Hepatocyte (in vitro differentiated cells): ENCODE measurements around the gene S100P. TPM values are rescaled to one million over a fixed set of nuclear protein-coding genes. Genes with fewer than 3 reads are reported as not detected.

Source experiments
- DNase-seq: peaks from one replicate; pipeline ENCODE4 v3.0.0-alpha.2; 2016; ENCODE audit warnings: low spot score
- H2AFZ ChIP-seq: fragments of 200-600 bp; sonication (generic); 2 replicates; pipeline ENCODE4 v1.6.0; 2016; ENCODE audit warnings: antibody characterized with exemption, mild to moderate bottlenecking
- H3K27ac ChIP-seq: fragments of 200-600 bp; sonication (generic); 2 replicates; pipeline ENCODE4 v1.5.1; 2016; ENCODE audit warnings: mild to moderate bottlenecking
- H3K27me3 ChIP-seq: fragments of 200-600 bp; sonication (generic); 2 replicates; pipeline ENCODE4 v1.6.1; 2016
- H3K36me3 ChIP-seq: fragments of 200-600 bp; sonication (generic); replicated peaks from 2 replicates; pipeline ENCODE4 v1.5.1; 2016; ENCODE audit warnings: low read depth; ENCODE audit not compliant: insufficient read depth
- H3K4me1 ChIP-seq: fragments of 200-600 bp; sonication (generic); 2 replicates; pipeline ENCODE4 v1.5.1; 2016; ENCODE audit warnings: mild to moderate bottlenecking, moderate library complexity; ENCODE audit not compliant: insufficient read depth
- H3K4me2 ChIP-seq: fragments of 200-600 bp; sonication (generic); 2 replicates; pipeline ENCODE4 v1.6.0; 2016
- H3K4me3 ChIP-seq: fragments of 200-600 bp; sonication (generic); 2 replicates; pipeline ENCODE4 v1.5.1; 2016; ENCODE audit warnings: mild to moderate bottlenecking
- H3K79me2 ChIP-seq: fragments of 200-600 bp; sonication (generic); 2 replicates; pipeline ENCODE4 v1.6.0; 2017; ENCODE audit warnings: mild to moderate bottlenecking
- H3K9me2 ChIP-seq: fragments of 200-600 bp; sonication (generic); replicated peaks from 2 replicates; pipeline ENCODE4 v1.6.0; 2017; ENCODE audit warnings: mild to moderate bottlenecking; ENCODE audit not compliant: insufficient read depth
- H3K9me3 ChIP-seq: fragments of 200-600 bp; sonication (generic); 2 replicates; pipeline ENCODE4 v1.5.1; 2016; ENCODE audit warnings: low read depth, mild to moderate bottlenecking
- H4K20me1 ChIP-seq: fragments of 200-600 bp; sonication (generic); 2 replicates; pipeline ENCODE4 v1.6.0; 2016; ENCODE audit warnings: mild to moderate bottlenecking; ENCODE audit not compliant: insufficient read depth, poor library complexity, severe bottlenecking
- CTCF ChIP-seq: fragments of 200-600 bp; sonication (generic); IDR thresholded peaks from 2 replicates; pipeline ENCODE4 v1.5.1; 2016; ENCODE audit warnings: antibody characterized with exemption, mild to moderate bottlenecking; ENCODE audit not compliant: poor library complexity
- EZH2 ChIP-seq: fragments of 200-600 bp; sonication (generic); IDR thresholded peaks from 2 replicates; pipeline ENCODE4 v1.6.1; 2016; ENCODE audit warnings: antibody characterized with exemption, mild to moderate bottlenecking, borderline replicate concordance
- EZH2phosphoT487 ChIP-seq: fragments of 200-600 bp; sonication (generic); IDR thresholded peaks from one replicate; pipeline ENCODE4 v1.6.1; 2018; ENCODE audit warnings: antibody characterized with exemption, mild to moderate bottlenecking, low read depth, moderate library complexity; ENCODE audit not compliant: unreplicated experiment, severe bottlenecking
- WGBS: methylation state at CpG from one replicate; pipeline ENCODE4 v1.1.6; 2016; ENCODE audit warnings: low lambda C conversion rate; ENCODE audit errors: missing lambda C conversion rate; 5-methylcytosine and 5-hydroxymethylcytosine counted together
- polyA plus RNA-seq: library from polyadenylated mRNA; unstranded; fragments of >200 nt; fragmentation: Nextera tagmentation; extraction: Ambion mirVana; gene quantifications from 2 replicates; pipeline ENCODE4 v1.2.1, GENCODE V29; 2016
- total RNA-seq: library from RNA; depleted of rRNA; stranded (reverse); fragments of >200 nt; gene quantifications from 2 replicates; pipeline ENCODE4 v1.2.3, GENCODE V29; 2014

Gene S100P
- total and polyA plus RNA-seq, 2 experiments from 2014 or later, result 36.6 to 51.6 TPM

GRCh38 chr4:6731780-6732179, 38.1 kb downstream of the S100P start:
- WGBS, result 89% methylated on average over 6 of the region's 6 CpGs
- DNase-seq, result no peak
- Histone ChIP-seq H3K79me2 (no peaks in the 10 kb centered on the region), H3K36me3 (no peaks in the 10 kb centered on the region), H3K9me3 (no peaks in the 10 kb centered on the region), H2AFZ (no peak overlapping the region), H3K27me3 (no peaks in the 10 kb centered on the region), H3K9me2 (no peaks in the 10 kb centered on the region), H3K4me3 (no peak overlapping the region), H3K4me1 (peaks cover 8% of the 10 kb centered on the region), H3K27ac (no peak overlapping the region), H4K20me1 (no peaks in the 10 kb centered on the region), H3K4me2 (no peak overlapping the region)
- TF ChIP-seq EZH2, result no peak
- no peak for TF ChIP-seq EZH2phosphoT487
- no peak for TF ChIP-seq CTCF

GRCh38 chr4:6732441-6733357, 39.0 kb downstream of the S100P start:
- peak overlapping the region; percentile 0 for H3K4me2 ChIP-seq
- peak; percentile 84 for DNase-seq

GRCh38 chr4:6733358-6734164, 39.9 kb downstream of the S100P start:
- TF ChIP-seq EZH2phosphoT487 (no peak), EZH2 (no peak), CTCF (no peak)
- H3K36me3 ChIP-seq, result no peaks in the 10 kb centered on the region
- no peaks in the 10 kb centered on the region for H3K9me3 ChIP-seq
- no peaks in the 10 kb centered on the region for H4K20me1 ChIP-seq
- no peaks in the 10 kb centered on the region for H3K79me2 ChIP-seq
- no peak overlapping the region for H3K4me3 ChIP-seq
- no peaks in the 10 kb centered on the region for H3K9me2 ChIP-seq
- H3K4me2 ChIP-seq, result peak overlapping the region; percentile 0
- H2AFZ ChIP-seq, result no peak overlapping the region
- WGBS, result 75% methylated on average over 27 of the region's 27 CpGs
- H3K27ac ChIP-seq, result peak overlapping the region; percentile 69
- no peaks in the 10 kb centered on the region for H3K27me3 ChIP-seq
- peaks cover 8% of the 10 kb centered on the region for H3K4me1 ChIP-seq
- DNase-seq, result peak; percentile 61

More at GRCh38 chr4:6732441-6733357, 39.0 kb downstream of the S100P start:
- Histone ChIP-seq H3K9me3 (no peaks in the 10 kb centered on the region), H3K4me1 (peaks cover 8% of the 10 kb centered on the region), H3K4me3 (no peak overlapping the region), H3K9me2 (no peaks in the 10 kb centered on the region), H2AFZ (no peak overlapping the region), H4K20me1 (no peaks in the 10 kb centered on the region), H3K79me2 (no peaks in the 10 kb centered on the region), H3K27ac (peak overlapping the region; percentile 76), H3K27me3 (no peaks in the 10 kb centered on the region), H3K36me3 (no peaks in the 10 kb centered on the region)
- WGBS, result 71% methylated on average over 21 of the region's 21 CpGs
- TF ChIP-seq EZH2, result no peak
- no peak for TF ChIP-seq CTCF
- TF ChIP-seq EZH2phosphoT487, result no peak
